Gastroesophageal sphincter (tissue), 4 donors: Measurements from ENCODE around the gene SOX4. TPM values are rescaled to one million over a fixed set of nuclear protein-coding genes. Genes with fewer than 3 reads are reported as not detected.

Experiments
- ATAC-seq: fragments of 150-250 bp; one replicate; pipeline ENCODE4 v1.9.1; 2016; ENCODE audit warnings: mild to moderate bottlenecking, moderate library complexity
- H3K27ac ChIP-seq, 4 donors: fragments of 200-600 bp; sonication (generic) in 3 of 4; 1 replicate in 3 of 4; 2 replicates in 1 of 4; pipeline ENCODE4 v1.5.1; 2016 to 2019
- H3K27me3 ChIP-seq: fragments of 200-600 bp; sonication (generic); one replicate; pipeline ENCODE4 v1.5.1; 2019
- H3K36me3 ChIP-seq, 2 donors: fragments of 200-600 bp; sonication (generic); one replicate each; pipeline ENCODE4 v1.5.1; 2019; ENCODE audit warnings: control low read depth in 1 of 2
- H3K4me1 ChIP-seq, 3 donors: fragments of 200-600 bp; sonication (generic); 1 replicate in 2 of 3; 2 replicates in 1 of 3; pipeline ENCODE4 v1.5.1; 2016 to 2019; ENCODE audit warnings: control low read depth in 2 of 3
- H3K4me3 ChIP-seq, 2 donors: fragments of 200-600 bp; sonication (generic); one replicate each; pipeline ENCODE4 v1.5.1; 2019; ENCODE audit warnings: mild to moderate bottlenecking in 1 of 2, moderate library complexity in 1 of 2
- H3K9me3 ChIP-seq, 3 donors: fragments of 200-600 bp; sonication (generic); one replicate each; pipeline ENCODE4 v1.5.1; 2017 to 2019; ENCODE audit warnings: control low read depth in 2 of 3
- CTCF ChIP-seq, 4 experiments: fragments of 200-600 bp in 2 of 4; fragments of 450-650 bp in 2 of 4; sonication (generic) in 1 of 4; IDR thresholded peaks; one replicate each; pipeline ENCODE4 v1.5.1; 2017 to 2019; ENCODE audit warnings: antibody characterized with exemption in 4 of 4, mild to moderate bottlenecking in 2 of 4, moderate library complexity in 2 of 4
- EP300 ChIP-seq: sonication (generic); formaldehyde crosslinking; IDR thresholded peaks from one replicate; pipeline ENCODE4 v1.6.1; 2017; ENCODE audit warnings: antibody characterized with exemption, mild to moderate bottlenecking
- POLR2A ChIP-seq, 2 donors: fragments of 450-650 bp; IDR thresholded peaks; one replicate each; pipeline ENCODE4 v1.6.1; 2017; ENCODE audit warnings: antibody characterized with exemption in 2 of 2, mild to moderate bottlenecking in 2 of 2, moderate library complexity in 1 of 2
- POLR2AphosphoS5 ChIP-seq: sonication (generic); formaldehyde crosslinking; IDR thresholded peaks from one replicate; pipeline ENCODE4 v1.6.1; 2017; ENCODE audit warnings: antibody characterized with exemption
- WGBS, 2 donors: methylation state at CpG; one replicate each; pipeline ENCODE4 v1.1.5; 2018; ENCODE audit warnings: low coverage in 1 of 2; 5-methylcytosine and 5-hydroxymethylcytosine counted together
- total RNA-seq, 4 donors: library from RNA; depleted of rRNA; stranded (reverse); fragments of >200 nt; gene quantifications; one replicate each; pipeline ENCODE4 v1.1.0, GENCODE V29; 2016

The SOX4 gene
- total RNA-seq, 4 donors from 2014 or later, result 3.3 to 4.6 (median 4.1) TPM

GRCh38 chr6:21601339-21601923 is 7.9 kb downstream of the SOX4 start:
- Histone ChIP-seq H3K36me3 (no peaks in the 10 kb centered on the region), H3K27me3 (no peaks in the 10 kb centered on the region), H3K4me1 (peaks cover 0 to 20% (median 2%) of the 10 kb centered on the region in 3 donors), H3K27ac (no peak overlapping the region), H3K9me3 (no peaks in the 10 kb centered on the region), H3K4me3 (no peak overlapping the region)
- no peak for TF ChIP-seq POLR2A (IDR thresholded peaks at IDR 0.05)
- no peak for TF ChIP-seq EP300
- no peak for TF ChIP-seq CTCF (IDR thresholded peaks at IDR 0.05)
- TF ChIP-seq POLR2AphosphoS5, result no peak
- no peak for ATAC-seq
- 93 to 97% methylated on average over 8 of the region's 9 CpGs for WGBS, 2 donors

GRCh38 chr6:21601932-21602390 is 8.4 kb downstream of the SOX4 start:
- Histone ChIP-seq H3K4me1 (peaks cover 0 to 20% (median 2%) of the 10 kb centered on the region in 3 donors), H3K9me3 (no peaks in the 10 kb centered on the region), H3K4me3 (no peak overlapping the region), H3K27ac (no peak overlapping the region), H3K27me3 (no peaks in the 10 kb centered on the region), H3K36me3 (no peaks in the 10 kb centered on the region)
- no peak for ATAC-seq
- TF ChIP-seq EP300 (no peak), POLR2A (IDR thresholded peaks at IDR 0.05) (no peak), CTCF (IDR thresholded peaks at IDR 0.05) (no peak), POLR2AphosphoS5 (no peak)
- 95% methylated on average over 12 of the region's 23 CpGs; no CpG with 5 or more reads in 1 of the 2 donors for WGBS, 2 donors

- no peak overlapping the region for H3K4me3 ChIP-seq
- no peak for TF ChIP-seq CTCF (IDR thresholded peaks at IDR 0.05)
- no peak for TF ChIP-seq POLR2A (IDR thresholded peaks at IDR 0.05)
- WGBS, 2 donors, result 56 to 63% methylated on average over 4 to 5 of the region's 5 CpGs
Measured at GRCh38 chr6:21603082-21603952, 9.8 kb downstream of the SOX4 start.

GRCh38 chr6:21604081-21604480 is 10.5 kb downstream of the SOX4 start:
- H3K9me3 ChIP-seq, result no peaks in the 10 kb centered on the region
- 71 to 74% methylated on average over 3 of the region's 3 CpGs for WGBS, 2 donors
- H3K27ac ChIP-seq, result no peak overlapping the region
- no peak for ATAC-seq
- no peak for TF ChIP-seq POLR2A (IDR thresholded peaks at IDR 0.05)
- no peak for TF ChIP-seq CTCF (IDR thresholded peaks at IDR 0.05)
- no peak for TF ChIP-seq EP300
- no peak for TF ChIP-seq POLR2AphosphoS5
- H3K4me3 ChIP-seq, result no peak overlapping the region
- no peaks in the 10 kb centered on the region for H3K27me3 ChIP-seq
- H3K4me1 ChIP-seq, result peaks cover 0 to 4% (median 0%) of the 10 kb centered on the region in 3 donors
- H3K36me3 ChIP-seq, result no peaks in the 10 kb centered on the region

More at GRCh38 chr6:21603082-21603952, 9.8 kb downstream of the SOX4 start:
- Histone ChIP-seq H3K27ac (no peak overlapping the region), H3K27me3 (no peaks in the 10 kb centered on the region), H3K9me3 (no peaks in the 10 kb centered on the region), H3K36me3 (no peaks in the 10 kb centered on the region), H3K4me1 (peaks cover 0 to 11% (median 2%) of the 10 kb centered on the region in 3 donors)
- ATAC-seq, result no peak
